ENCODE measurements around the gene DTWD2.

DNA sequence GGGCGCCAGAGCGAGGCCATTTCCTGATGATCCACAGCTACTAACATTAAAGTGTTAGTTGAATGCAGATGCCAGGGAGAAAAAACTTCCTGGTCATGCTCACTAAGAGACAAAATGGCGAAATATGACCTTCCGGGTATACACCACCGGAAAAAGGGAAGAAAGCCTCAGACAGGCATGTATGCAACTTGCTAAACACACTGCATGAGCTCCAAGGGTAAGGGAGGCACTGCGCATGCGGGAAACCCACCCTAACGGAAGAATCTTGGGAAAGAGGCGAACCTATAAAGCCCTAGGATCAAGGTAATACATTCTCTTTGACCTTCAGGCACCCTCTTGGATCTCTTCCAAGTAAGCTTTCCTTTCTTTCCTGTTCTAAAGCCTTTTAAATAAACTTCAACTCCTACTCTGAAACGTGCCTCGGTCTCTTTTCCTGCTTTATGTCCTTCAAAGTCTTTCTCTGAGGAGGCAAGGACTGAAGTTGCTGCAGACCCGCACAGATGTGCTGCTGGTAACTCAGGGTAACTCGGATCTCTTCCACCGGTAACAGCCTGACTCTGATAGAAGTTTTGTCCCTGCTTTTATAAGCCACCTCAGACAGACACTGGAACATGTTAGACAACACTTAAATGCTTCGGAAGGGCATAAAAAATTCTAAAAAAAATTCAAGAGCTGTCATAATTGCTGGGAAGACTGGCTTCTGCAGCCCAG, 64.9 kb downstream of the DTWD2 start:
- TF ChIP-seq, protein P1, sequence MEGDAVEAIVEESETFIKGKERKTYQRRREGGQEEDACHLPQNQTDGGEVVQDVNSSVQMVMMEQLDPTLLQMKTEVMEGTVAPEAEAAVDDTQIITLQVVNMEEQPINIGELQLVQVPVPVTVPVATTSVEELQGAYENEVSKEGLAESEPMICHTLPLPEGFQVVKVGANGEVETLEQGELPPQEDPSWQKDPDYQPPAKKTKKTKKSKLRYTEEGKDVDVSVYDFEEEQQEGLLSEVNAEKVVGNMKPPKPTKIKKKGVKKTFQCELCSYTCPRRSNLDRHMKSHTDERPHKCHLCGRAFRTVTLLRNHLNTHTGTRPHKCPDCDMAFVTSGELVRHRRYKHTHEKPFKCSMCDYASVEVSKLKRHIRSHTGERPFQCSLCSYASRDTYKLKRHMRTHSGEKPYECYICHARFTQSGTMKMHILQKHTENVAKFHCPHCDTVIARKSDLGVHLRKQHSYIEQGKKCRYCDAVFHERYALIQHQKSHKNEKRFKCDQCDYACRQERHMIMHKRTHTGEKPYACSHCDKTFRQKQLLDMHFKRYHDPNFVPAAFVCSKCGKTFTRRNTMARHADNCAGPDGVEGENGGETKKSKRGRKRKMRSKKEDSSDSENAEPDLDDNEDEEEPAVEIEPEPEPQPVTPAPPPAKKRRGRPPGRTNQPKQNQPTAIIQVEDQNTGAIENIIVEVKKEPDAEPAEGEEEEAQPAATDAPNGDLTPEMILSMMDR (IDR thresholded peaks at IDR 0.05) = no peak
- TF ChIP-seq POLR2A (IDR thresholded peaks at IDR 0.05) = no peak

All from uterus (tissue), 2 donors.